Kidney capillary endothelial cell (primary cell): ENCODE data around the gene CYP46A1.
"Not testable (repeated sequence)": the region's sequence is repeated elsewhere in the genome, so short reads cannot be mapped to it uniquely, and the experiment has no call there.

Source experiments
- DNase-seq: peaks from one replicate; pipeline ENCODE4 v3.0.0-alpha.2; 2018; ENCODE audit warnings: low spot score

CYP46A1 gene

DNA sequence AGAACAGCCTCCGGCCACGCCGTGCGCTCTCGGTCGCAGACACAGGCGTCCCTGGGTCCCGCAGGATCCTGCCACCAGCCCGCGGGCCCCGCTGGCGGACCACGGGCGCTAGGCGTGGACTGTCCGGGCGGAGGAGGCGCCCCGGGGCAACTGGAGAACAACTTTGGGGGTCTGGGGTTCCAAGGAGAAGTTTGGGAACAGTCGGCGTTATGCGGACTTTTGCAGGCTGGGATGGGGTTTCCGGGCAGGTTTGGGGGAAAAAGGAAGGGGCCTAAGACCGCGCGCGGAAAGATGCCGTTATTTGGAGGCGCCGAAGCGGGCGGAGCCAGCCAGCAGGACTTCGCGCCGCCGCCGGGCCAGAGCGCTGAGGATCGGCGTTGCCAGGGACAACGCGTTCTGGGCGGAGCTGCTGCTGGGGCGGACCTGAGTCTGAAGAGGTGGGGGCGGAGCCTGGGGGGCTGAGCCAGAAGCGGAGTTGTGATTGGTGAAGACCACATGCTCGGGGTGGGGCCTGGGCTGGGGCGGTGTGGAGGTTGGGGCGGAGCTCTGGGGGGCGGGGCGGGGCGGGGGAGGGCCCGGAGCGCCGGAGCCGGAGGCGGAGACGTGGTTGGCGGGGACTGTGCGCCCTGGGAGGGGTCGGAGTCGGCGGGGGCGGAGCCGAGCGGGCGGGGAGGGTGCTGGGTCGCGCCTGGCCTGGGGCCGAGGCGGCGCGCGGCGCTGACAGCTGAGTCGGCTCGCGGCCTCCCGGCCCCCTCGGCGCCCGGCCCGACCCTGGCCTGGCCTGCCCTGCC is at the start of gene CYP46A1:
TSS of gene CYP46A1 (plus strand) at position 680 of the 791 bp plus-strand sequence. CDS start 120 bp downstream, outside the sequence.
- DNase-seq = peak; percentile 97

- DNase-seq = no peak
Measured at GRCh38 chr14:99634443-99634842, 49.7 kb upstream of the CYP46A1 start.

DNA sequence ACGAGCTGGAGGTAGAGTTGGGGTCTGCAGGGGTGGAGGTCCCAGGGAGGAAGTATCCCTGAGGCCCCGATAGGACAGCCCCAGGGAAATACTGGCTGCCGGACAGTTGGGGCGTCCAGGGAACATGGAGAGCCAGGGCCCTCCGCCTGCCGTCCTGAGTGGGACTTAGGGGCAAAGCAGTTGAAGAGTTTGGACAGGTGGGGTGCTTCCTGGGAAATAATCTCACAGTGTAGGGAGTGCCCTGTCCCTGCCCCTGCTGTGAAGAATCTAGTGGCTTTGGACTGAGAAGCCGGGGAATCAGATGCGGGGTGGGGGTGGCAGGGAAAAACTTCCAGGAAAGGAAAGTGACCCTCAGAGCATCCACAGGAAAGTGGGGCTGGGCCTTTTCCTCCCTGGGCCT is 49.0 kb upstream of the CYP46A1 start:
- no peak for DNase-seq

DNA sequence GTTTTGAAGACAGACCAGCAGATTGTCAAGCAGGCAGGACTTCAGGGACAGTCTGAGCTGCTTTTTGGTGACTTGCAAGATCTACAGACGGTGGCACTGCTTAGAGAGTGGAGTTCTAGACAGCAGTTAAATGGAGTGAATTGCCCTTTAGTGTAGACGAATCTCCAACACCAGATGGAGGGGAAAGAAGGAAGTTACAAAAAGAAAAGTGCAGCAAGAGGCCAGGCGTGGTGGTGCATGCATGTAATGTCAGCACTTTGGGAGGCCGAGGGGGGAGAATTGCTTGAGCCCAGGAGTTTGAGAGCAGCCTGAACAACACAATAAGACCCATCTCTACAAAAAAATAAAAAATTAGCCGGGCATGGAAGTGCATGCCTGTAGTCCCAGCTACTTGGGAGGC is 47.6 kb upstream of the CYP46A1 start:
- no peak for DNase-seq

- no peak for DNase-seq
Measured at GRCh38 chr14:99637624-99638023, 46.5 kb upstream of the CYP46A1 start.

GRCh38 chr14:99642771-99643170 is 41.3 kb upstream of the CYP46A1 start:
- DNase-seq = not testable (repeated sequence)

GRCh38 chr14:99643343-99643742 is 40.8 kb upstream of the CYP46A1 start:
- DNase-seq = peak; percentile 34

- no peak for DNase-seq
Measured at GRCh38 chr14:99644035-99644587, 40.0 kb upstream of the CYP46A1 start.

DNA sequence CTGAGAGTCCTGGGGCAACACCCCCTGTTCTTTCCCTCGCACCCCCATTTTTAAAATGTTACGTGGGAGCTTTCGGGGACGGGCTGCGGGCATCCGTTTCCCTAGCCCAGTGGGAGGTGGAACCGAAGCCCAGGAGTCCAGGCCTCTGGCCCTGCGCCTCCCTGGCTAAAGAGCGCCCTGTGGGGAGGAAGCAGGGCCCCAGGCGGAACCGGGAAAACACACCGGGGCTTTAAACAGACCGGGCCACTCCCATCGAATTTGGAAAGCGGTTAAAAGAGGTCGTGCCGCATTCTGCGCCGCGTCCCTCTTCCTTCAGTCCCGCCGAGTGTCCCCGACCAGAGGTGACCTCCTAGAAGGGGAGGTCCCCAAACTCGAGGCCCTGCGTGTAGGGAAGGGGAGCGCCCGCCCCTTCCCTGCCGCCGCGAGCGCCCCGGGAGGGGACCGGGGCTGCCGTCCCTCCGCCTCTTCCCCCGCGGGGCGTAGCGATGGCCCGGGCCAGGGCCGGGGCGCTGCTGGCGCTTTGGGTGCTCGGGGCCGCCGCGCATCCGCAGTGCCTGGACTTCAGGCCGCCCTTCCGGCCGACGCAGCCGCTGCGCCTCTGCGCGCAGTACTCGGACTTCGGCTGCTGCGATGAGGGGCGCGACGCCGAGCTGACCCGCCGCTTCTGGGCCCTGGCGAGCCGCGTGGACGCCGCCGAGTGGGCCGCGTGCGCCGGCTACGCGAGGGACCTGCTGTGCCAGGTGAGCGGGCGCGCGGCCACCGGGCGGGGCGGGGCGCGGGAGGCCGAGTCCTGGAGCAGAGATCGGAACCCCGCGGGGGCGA is 39.2 kb upstream of the CYP46A1 start, which contains the start of gene HHIPL1:
TSS of gene HHIPL1 (plus strand) at position 407 of the 822 bp plus-strand sequence. CDS start at position 486, 79 bp downstream.
- peak; percentile 38 for DNase-seq

GRCh38 chr14:99645545-99646505 is 38.3 kb upstream of the CYP46A1 start:
- DNase-seq = no peak

DNA sequence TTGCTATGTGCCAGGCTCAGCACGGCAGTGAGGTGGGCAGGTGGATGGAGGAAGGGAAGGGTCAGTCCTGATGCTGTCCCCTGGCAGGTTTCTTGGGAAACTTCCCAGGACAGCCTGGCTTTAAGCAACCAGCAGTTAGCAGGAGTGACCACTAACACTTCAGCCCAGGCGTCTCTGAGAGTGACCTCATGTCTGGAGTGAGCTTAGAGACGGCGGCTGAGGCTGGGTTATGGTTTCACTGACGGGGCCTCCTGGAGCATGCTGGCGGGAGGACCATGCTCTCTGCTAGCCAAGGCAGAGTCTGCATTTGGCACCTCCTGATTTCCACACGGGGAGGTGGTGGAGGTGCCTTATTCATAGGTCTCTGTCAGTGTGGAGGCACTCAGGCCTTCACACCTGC is 36.7 kb upstream of the CYP46A1 start:
- no peak for DNase-seq

- DNase-seq = no peak
Measured at GRCh38 chr14:99648027-99648784, 35.9 kb upstream of the CYP46A1 start.

GRCh38 chr14:99649219-99649618 is 34.9 kb upstream of the CYP46A1 start:
- DNase-seq = no peak

DNA sequence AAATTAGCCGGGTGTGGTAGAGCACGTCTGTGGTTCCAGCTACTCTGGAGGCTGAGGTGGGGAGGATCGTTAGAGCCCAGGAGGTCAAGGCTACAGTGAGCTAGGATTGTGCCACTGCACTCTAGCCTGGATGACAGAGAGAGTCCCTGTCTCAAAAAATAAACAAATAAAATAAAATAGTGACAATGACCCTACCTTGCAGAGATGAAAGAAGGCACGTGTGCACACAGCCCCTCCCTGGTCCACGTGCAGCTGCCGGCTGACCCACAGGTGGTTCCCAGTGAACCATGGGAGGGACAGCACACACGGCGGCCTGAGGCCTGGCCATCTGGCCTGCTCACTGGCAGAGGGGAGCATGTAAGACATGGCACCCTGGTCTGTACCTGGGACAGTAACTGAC is 34.5 kb upstream of the CYP46A1 start:
- no peak for DNase-seq

- DNase-seq = no peak
Measured at GRCh38 chr14:99650189-99650588, 33.9 kb upstream of the CYP46A1 start.

DNA sequence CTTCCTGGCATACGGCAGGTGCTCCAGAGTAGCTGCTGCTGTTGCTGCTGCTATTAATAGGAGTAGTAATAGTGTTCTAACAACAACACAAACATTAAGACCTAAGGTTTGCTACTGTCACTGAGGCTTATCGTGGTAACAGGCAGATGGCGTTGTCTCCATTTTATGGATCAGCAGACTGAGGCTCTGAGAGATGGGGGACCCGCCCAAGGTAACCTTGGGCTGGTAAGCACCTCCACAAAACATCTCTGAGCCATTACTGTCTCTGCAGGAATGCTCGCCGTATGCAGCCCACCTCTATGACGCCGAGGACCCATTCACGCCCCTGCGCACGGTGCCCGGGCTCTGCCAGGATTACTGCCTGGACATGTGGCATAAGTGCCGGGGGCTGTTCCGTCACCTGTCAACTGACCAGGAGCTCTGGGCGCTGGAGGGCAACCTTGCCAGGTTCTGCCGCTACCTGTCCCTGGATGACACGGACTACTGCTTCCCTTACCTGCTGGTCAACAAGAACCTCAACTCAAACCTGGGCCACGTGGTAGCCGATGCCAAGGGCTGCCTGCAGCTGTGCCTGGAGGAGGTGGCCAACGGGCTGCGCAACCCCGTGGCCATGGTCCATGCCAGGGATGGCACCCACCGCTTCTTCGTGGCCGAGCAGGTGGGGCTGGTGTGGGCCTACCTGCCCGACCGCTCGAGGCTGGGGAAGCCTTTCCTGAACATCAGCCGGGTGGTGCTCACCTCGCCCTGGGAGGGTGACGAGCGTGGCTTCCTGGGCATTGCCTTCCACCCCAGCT is 31.9 kb upstream of the CYP46A1 start:
- DNase-seq = no peak

DNA sequence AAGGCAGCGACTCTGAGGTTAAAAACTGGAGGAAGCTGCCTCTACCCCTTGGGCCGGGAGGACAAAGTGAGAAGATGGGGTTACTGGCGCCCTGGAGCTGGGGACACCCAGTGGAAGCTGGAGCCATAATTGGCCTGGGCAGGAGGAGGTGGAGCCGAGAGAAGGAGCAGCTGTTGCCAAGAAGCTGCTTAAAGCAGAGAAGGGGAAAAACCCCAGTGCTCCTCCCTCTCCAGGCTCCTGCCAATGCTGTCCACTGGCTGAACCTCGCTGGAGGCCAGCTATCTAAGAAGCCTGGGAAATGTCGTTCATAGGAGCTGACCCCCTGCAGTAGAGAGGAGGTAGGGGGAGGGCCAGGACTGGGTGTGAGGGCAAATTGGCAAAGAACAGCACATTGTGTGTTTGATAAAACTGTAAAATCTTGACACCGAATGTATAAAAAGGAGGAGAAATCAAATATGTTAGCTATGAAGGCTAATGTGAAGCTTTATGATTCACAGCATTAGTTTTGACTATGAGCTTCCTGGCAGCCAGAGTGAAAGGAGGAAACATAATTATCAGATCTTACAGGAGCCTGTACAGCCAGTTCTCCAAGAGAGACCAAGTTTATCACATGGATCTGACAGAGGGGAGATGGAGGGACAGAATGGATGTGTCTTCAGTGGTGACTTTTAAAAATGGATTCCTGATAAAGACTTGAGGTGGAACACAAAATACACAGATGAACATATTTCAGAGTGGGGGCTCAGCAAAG is 29.7 kb upstream of the CYP46A1 start:
- no peak for DNase-seq

DNA sequence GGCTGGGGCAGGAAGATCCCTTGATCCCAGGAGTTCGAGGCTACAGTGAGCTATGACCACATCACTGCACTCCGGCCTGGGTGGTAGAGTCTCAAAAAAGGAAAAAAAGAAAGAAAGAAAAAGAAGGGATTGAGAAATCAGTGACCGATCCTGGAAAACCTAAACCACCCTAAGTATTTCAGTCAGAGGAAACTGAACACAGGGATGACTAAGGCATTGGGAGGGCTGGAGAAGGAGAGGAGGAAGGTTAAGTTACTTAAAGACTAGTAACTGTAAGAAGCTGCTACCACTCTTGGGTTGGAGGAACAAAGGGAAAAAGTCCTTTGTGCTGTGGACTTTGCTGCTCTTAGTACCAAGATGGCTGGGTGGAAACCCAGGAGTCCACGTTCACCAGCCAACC is 28.6 kb upstream of the CYP46A1 start:
- no peak for DNase-seq

DNA sequence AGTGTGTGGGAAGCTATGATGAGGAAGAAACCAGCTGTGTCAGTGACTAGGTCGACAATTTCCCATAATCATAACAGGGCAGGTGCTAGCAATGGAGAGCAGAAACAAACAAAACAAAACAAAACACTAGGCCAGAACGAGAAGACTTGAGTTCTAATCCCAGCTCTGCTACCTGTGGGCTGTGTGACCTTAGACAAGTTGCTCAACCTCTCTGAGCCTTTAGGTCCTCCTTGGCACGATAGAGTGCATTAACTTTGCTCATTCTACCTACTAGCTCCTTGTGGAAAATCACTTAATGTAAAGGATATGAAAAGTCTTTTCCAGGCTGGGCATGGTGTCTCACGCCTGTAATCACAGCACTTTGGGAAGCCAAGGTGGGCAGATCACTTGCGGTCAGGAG is 27.9 kb upstream of the CYP46A1 start:
- DNase-seq = no peak
